HepG2 (cell line): ENCODE measurements around the gene SEC31B. TPM values are rescaled to one million over a fixed set of nuclear protein-coding genes. Genes with fewer than 3 reads are reported as not detected.

Source experiments
- ARID4A ChIP-seq: sonication (generic); formaldehyde crosslinking; IDR thresholded peaks from 2 replicates; pipeline ENCODE4 v1.5.0; 2020; ENCODE audit warnings: mild to moderate bottlenecking, missing genetic modification reagents, borderline replicate concordance
- KMT2A ChIP-seq: sonication (generic); formaldehyde crosslinking; IDR thresholded peaks from 2 replicates; pipeline ENCODE4 v1.4.0; 2020; ENCODE audit warnings: missing genetic modification reagents
- MNT ChIP-seq: fragments of 450-650 bp; IDR thresholded peaks from 2 replicates; pipeline ENCODE4 v1.6.1; 2016
- NONO ChIP-seq, 2 experiments: fragments of 450-650 bp in 1 of 2; sonication (generic) in 1 of 2; formaldehyde crosslinking in 1 of 2; IDR thresholded peaks in 1 of 2; conservative IDR thresholded peaks in 1 of 2; 2 replicates each; pipeline versions ENCODE4 v1.6.1 to v1.8.0; 2017 to 2022; ENCODE audit warnings: mild to moderate bottlenecking in 1 of 2, missing genetic modification reagents in 1 of 2, moderate library complexity in 1 of 2
- PRDM4 ChIP-seq: sonication (generic); formaldehyde crosslinking; IDR thresholded peaks from 2 replicates; pipeline ENCODE4 v1.9.0; 2021; ENCODE audit warnings: missing genetic modification reagents, borderline replicate concordance
- RXRA ChIP-seq: sonication (generic); formaldehyde crosslinking; IDR thresholded peaks from 2 replicates; pipeline ENCODE4 v1.5.1; 2020; ENCODE audit warnings: missing genetic modification reagents
- UBTF ChIP-seq: sonication (generic); formaldehyde crosslinking; IDR thresholded peaks from 2 replicates; pipeline ENCODE4 v1.4.0; 2020; ENCODE audit warnings: mild to moderate bottlenecking, missing genetic modification reagents
- ZFP62 ChIP-seq: sonication (generic); formaldehyde crosslinking; IDR thresholded peaks from 2 replicates; pipeline ENCODE4 v1.4.0; 2020; ENCODE audit warnings: missing genetic modification reagents
- ZIK1 ChIP-seq: sonication (generic); formaldehyde crosslinking; IDR thresholded peaks from 2 replicates; pipeline ENCODE4 v1.5.0; 2020; ENCODE audit warnings: mild to moderate bottlenecking, low read depth, missing genetic modification reagents, borderline replicate concordance
- ZNF230 ChIP-seq: sonication (generic); formaldehyde crosslinking; IDR thresholded peaks from 2 replicates; pipeline ENCODE4 v1.4.0; 2020; ENCODE audit warnings: mild to moderate bottlenecking, missing genetic modification reagents
- ZNF333 ChIP-seq: sonication (generic); formaldehyde crosslinking; IDR thresholded peaks from 2 replicates; pipeline ENCODE4 v1.4.0; 2020; ENCODE audit warnings: mild to moderate bottlenecking, missing genetic modification reagents, borderline replicate concordance
- polyA plus RNA-seq, 8 experiments: library from polyadenylated mRNA; depleted of rRNA in 3 of 8; stranded (reverse) in 7 of 8; unstranded in 1 of 8; fragments of >200 nt; fragmentation: Illumina TruSeq in 4 of 8; extraction: Trizol in 4 of 8; gene quantifications; 2 replicates each; pipeline versions ENCODE4 v1.2.1 to v1.2.3, GENCODE V29; 2011 to 2016; ENCODE audit warnings: low read depth in 4 of 8, missing spikeins in 1 of 8, mixed read lengths in 1 of 8; ENCODE audit not compliant: insufficient read depth in 1 of 8
- total RNA-seq, 5 experiments: library from RNA; depleted of rRNA; stranded (reverse); fragments of >200 nt; fragmentation: Illumina TruSeq; extraction: Trizol; gene quantifications; 2 replicates each; pipeline ENCODE4 v1.2.3, GENCODE V29; 2016; ENCODE audit warnings: low read depth in 1 of 5

The SEC31B gene
- total and polyA plus RNA-seq, 2 of the 13 experiments (the other 11 are each of a cell fraction or from before 2014, with no cell fraction given) = 2.0 to 8.3 TPM

GRCh38 chr10:100519311-100520051 is at the start of gene SEC31B (continued):
- peak; percentile 86 for TF ChIP-seq UBTF (CRISPR knock-in tag)
- no peak for TF ChIP-seq ZIK1 (CRISPR knock-in tag)
- TF ChIP-seq MNT = no peak
- TF ChIP-seq ZNF230 = 0 out of 2 replicates have a peak, but pooled peaks have one; percentile 43
- no peak for TF ChIP-seq ZFP62
- peak; percentile 65; the same call in 1 of the 2 replicates for TF ChIP-seq ARID4A
- no peak for TF ChIP-seq PRDM4
- peak; percentile 75; the same call in 1 of the 2 replicates for TF ChIP-seq ZNF333 (CRISPR knock-in tag)
- peak; percentile 77; the same call in 1 of the 2 replicates for TF ChIP-seq KMT2A
- TF ChIP-seq NONO (IDR thresholded peaks at IDR 0.05) = no peak
- TF ChIP-seq NONO (CRISPR knock-in tag; conservative IDR thresholded peaks at IDR 0.05) = 0 out of 2 replicates have a peak, but pooled peaks have one; percentile 36
- peak; percentile 35; the same call in 1 of the 2 replicates for TF ChIP-seq RXRA (CRISPR knock-in tag)
